ENCODE measurements around the gene ATP10A.
"Not testable (repeated sequence)": the region's sequence is repeated elsewhere in the genome, so short reads cannot be mapped to it uniquely, and the experiment has no call there.

The ATP10A gene

DNA sequence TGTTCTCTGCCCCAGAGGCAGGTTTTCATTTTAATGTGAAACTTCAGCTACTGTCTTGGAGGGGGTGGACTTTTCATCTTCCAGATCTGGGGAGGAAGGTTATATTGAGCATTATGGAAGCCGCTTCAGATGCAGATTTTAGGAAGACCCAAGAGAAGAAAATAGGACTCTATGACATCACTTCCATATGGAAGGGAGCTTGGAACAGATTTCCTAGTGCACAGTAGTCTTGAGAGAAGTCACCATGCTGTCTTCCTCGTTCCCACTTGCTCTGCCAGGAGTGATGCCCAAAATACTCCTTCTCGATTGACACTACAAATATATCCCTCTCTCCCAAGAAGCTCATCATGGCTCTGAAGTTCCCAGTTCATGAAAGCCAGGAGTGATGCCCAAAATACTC, 197.2 kb downstream of the ATP10A start:
- FAIRE-seq = no peak
- no peak for DNase-seq (ENCODE audit: low spot score)

GRCh38 chr15:25664761-25665160, 198.4 kb downstream of the ATP10A start:
- FAIRE-seq = no peak

DNA sequence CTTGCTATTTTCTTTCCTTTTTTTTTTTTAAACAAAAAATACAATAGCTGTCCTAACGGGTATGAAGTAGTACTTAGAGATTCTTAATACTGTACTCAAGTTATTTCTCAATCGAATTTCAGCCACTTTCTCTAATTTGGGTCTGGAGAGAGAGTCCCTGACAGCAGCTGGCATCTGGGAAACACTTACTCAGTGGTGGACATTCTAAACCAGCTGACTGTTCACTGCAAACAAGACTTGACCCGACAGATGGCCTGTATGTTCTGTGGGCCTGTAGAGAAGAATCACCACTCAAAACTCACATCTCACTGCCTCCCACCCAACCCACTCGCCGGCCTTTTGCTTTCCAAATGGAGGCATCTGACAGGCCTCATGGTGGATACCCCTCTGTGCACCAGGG, 199.6 kb downstream of the ATP10A start:
- FAIRE-seq (no peak), DNase-seq (ENCODE audit: low spot score) (no peak)

More at GRCh38 chr15:25664761-25665160, 198.4 kb downstream of the ATP10A start:
- DNase-seq (ENCODE audit: low spot score) = no peak

- FAIRE-seq = no peak
Observed at GRCh38 chr15:25661898-25662297, 201.2 kb downstream of the ATP10A start.

GRCh38 chr15:25659251-25659650, 203.9 kb downstream of the ATP10A start:
- FAIRE-seq (no peak), DNase-seq (ENCODE audit: low spot score) (no peak)

More at GRCh38 chr15:25661898-25662297, 201.2 kb downstream of the ATP10A start:
- no peak for DNase-seq (ENCODE audit: low spot score)

DNA sequence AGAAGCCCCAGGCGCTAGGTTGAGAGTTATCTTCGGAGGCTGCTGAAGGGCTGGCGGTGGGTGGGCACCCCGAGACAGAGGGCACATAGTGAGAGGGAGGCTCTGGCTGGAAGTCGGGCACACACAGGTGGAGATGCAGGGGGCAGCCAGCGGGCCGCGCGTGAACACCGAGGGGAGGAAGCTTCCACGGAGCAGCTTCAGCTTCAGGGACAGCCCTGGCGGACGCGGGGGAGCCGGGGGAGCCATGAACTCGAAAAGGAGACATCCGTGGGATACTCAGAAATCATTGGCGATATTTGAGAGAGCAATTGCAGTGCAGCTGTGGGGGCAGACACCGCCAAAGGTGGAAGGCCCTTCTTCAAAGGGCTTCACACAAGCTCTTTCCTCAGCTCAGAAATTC, 204.6 kb downstream of the ATP10A start:
- FAIRE-seq (no peak), DNase-seq (ENCODE audit: low spot score) (no peak)

- DNase-seq (ENCODE audit: low spot score) = no peak
Observed at GRCh38 chr15:25655207-25655948, 207.7 kb downstream of the ATP10A start.

DNA sequence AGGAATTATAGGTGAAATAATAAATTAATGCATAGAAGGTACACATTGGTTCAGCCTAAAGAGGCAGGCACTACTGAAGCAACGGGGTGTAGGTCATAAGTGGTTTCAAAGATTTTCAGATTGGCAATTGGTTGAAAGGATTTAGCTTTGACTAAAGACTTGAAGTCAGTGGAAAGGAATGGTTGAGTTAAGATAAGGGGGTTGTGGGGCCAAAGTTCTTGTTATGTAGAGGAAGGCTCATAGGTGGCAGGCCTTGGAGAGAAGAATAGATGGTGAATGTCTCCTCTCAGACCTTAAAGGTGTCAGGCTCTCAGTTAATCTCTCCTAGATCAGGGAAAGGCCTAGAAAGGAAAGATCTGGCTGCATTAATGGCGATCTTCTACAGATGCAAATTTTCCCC, 209.8 kb downstream of the ATP10A start:
- DNase-seq (ENCODE audit: low spot score) (no peak), FAIRE-seq (no peak)

More at GRCh38 chr15:25655207-25655948, 207.7 kb downstream of the ATP10A start:
- FAIRE-seq = no peak

GRCh38 chr15:25652704-25653103, 210.4 kb downstream of the ATP10A start:
- no peak for DNase-seq (ENCODE audit: low spot score)
- FAIRE-seq = no peak

GRCh38 chr15:25649390-25649789, 213.7 kb downstream of the ATP10A start:
- FAIRE-seq = no peak
- no peak for DNase-seq (ENCODE audit: low spot score)

- no peak for DNase-seq (ENCODE audit: low spot score)
- no peak for FAIRE-seq
Observed at GRCh38 chr15:25643120-25643519, 220.0 kb downstream of the ATP10A start.

GRCh38 chr15:25641762-25642161, 221.4 kb downstream of the ATP10A start:
- DNase-seq (ENCODE audit: low spot score) (no peak), FAIRE-seq (no peak)

- DNase-seq (ENCODE audit: low spot score) (no peak), FAIRE-seq (no peak)
Observed at GRCh38 chr15:25641361-25641760, 221.8 kb downstream of the ATP10A start.

- not testable (repeated sequence) for FAIRE-seq; DNase-seq (ENCODE audit: low spot score)
Observed at GRCh38 chr15:25640959-25641358, 222.2 kb downstream of the ATP10A start.

DNA sequence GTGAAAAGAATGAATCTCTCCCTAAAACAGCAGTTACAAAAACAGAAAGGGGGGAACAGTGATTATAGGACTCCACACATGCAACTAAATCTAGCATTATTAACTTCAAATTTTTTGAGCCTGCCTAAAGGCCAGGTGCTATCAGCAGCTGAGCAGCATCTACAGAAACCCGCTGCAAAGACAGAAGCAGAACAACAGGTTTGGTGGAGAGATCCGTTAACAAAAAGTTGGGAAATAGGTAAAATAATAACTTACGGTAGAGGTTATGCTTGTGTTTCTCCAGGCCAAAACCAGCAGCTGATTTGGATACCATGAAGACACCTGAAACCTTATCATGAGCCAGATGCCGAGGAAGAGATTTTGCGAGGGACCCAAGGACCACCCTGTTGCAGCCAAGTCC, 222.7 kb downstream of the ATP10A start:
- FAIRE-seq (no peak), DNase-seq (ENCODE audit: low spot score) (no peak)

GRCh38 chr15:25636486-25636885, 226.6 kb downstream of the ATP10A start:
- not testable (repeated sequence) for FAIRE-seq; DNase-seq (ENCODE audit: low spot score)

GRCh38 chr15:25635191-25635590, 227.9 kb downstream of the ATP10A start:
- FAIRE-seq = no peak
- no peak for DNase-seq (ENCODE audit: low spot score)

GRCh38 chr15:25633862-25634261, 229.3 kb downstream of the ATP10A start:
- no peak for FAIRE-seq

DNA sequence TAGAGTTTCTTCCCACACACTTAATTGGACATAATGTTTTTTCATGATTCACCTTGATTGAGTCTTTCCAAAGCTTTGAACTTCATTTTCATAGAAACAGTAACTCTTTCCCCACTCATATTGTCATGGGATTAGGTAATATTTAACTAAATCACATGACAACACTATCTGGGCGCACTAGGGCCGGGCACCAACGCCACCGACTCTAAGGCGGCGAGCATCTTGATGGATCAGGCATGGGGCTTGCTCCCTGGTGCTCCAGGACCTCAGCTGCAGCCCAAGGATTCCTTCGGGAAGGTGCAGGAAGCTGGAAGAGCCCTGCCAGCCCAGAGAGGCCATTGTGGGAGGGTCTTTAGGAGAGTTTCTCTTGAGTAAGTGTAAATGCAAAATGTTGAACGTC, 231.2 kb downstream of the ATP10A start:
- no peak for FAIRE-seq
- no peak for DNase-seq (ENCODE audit: low spot score)

More at GRCh38 chr15:25633862-25634261, 229.3 kb downstream of the ATP10A start:
- no peak for DNase-seq (ENCODE audit: low spot score)

All from urothelium cell line (cell line).